GM18861 (cell line): ENCODE data around the gene DNAAF5.
"Not testable (repeated sequence)": the region's sequence is repeated elsewhere in the genome, so short reads cannot be mapped to it uniquely, and the experiment has no call there.

Experiments used
- ATAC-seq: cut with Tn5 transposase; IDR thresholded peaks from one replicate; pipeline ENCODE4 v1.9.1; 2021; ENCODE audit not compliant: unreplicated experiment

The DNAAF5 gene

DNA sequence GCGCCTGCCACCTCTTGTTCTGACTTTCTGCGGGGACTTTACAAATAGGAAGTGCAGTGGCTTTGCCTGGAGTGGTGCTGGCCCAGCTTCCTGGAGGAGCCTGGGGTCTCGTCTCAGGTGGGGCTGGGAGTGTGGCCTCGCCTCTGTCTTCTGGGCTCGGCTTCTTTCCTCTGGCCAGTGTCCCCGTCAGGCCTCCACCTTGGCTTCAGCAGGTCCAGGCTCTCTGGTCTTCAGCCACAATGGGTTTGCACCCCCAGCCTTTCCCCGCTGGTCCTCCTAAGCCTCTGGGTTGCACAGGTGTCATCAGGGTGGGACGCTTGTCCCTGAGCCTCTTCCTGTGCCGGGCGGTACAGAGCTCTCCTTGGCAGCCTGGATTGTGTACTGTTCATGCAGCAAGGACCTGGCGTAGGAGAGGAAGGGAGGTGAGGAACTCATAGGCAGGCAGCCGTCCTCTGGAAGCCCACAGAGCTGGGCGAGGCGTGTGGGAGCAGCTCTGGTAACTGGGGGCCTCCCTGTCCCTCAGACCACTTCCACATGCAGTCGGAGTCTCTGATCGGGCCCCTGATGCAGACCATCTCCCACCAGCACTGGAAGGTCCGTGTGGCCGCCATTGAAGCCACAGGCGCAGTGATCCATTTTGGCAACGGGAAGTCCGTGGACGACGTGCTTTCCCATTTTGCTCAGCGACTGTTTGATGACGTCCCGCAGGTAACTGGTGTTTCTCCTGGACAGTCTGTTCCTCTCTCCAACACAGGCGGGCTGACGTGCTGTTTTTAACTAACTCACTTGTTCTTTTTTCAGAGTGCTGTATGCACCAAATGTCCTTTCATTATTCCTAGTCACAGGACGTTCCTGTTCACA lies 2.9 kb downstream of the DNAAF5 start:
- no peak for ATAC-seq

DNA sequence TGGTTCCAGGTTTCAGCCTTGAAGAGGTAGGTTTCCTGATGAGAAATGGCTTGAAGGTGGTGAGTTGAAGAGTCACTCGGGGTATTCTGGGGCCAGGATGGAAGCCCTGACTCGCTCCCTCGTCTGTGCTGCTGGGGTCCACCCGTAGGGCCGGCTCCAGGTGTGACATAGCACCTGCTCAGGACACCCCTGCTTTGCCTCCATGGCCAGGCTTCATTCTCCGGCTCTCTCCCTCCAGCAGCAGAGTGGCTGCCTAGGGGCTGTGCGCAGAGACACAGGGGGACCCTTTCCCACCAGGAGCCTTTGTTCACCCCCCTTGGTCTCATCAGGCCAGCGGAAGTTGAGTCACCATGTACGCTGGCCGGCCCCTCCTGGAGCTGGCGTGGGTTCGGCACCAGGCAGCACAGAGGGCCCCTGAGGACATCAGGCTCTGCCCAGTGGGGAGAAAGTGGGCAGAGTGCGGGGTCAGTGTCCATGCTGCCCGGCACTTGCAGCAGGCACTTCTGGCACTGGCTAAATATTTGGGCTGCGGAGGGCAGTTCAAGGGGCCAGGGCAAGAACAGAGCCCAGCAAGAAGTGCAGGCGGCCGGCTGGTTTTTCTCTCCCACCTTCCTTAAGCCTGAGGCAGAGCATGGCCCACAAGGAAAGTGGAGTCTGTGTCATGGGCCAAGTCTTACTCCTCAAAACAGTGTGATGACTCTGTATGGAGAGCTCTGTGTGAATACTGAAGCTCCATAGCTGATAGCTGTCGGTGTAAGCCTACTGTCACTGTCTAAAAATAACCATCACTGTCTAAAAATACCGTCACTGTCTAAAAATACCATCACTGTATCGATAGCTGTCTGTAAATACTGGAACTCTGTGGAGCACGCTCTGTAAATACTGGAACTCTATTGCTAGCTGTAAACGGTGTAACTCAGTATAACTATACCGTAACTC lies 4.3 kb downstream of the DNAAF5 start:
- ATAC-seq: no peak

DNA sequence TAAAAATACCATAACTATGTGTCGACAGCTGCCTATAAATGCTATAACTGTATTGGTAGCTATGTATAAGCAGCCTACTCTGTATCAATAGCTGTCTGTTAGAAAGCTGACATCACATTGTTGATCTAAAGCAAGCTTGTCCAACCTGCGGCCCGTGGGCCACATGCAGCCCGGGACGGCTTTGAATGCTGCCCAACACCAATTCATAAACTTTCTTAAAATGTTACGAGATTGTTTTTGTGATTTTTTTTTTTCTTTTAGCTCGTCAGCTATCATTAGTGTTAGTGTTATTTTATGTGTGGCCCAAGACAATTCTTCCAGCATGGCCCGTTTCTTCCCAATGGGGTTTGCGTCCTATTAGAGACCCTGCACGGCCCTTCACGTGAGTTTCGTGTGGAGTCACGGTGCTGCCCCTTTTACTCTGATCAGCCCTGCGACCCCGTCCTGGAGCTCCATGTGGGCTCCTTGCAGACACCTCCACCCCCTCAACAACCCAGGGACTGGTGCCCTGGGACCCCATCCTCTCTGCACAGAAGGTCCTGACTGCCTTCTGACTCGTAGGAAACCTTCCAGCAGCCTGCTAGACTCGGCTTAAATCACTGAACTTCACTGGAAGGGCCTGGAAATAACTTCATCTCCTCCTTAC lies 5.1 kb downstream of the DNAAF5 start:
- ATAC-seq: no peak

DNA sequence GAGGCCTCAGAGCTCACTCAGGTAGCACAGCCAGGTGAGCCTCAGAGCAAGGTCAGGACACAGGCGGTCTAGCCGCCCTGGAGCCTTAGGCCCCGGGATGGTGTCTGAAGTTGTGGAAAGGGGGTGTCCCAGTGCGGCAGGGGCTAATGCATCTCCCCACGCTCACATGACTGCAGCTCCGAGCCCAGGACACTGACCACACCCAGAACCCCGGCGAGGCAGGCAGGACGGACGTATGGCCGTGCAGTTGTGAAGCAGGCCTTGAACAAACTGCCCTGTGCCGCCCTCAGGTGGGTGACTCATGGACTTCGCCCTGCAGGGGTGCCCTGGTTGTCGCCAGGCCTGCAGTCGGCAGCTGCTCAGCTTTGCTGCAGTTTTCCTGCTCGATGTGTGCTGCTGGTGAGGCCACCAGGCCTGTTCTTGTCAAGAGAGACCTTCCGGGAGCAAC lies 5.6 kb downstream of the DNAAF5 start:
- ATAC-seq: no peak

DNA sequence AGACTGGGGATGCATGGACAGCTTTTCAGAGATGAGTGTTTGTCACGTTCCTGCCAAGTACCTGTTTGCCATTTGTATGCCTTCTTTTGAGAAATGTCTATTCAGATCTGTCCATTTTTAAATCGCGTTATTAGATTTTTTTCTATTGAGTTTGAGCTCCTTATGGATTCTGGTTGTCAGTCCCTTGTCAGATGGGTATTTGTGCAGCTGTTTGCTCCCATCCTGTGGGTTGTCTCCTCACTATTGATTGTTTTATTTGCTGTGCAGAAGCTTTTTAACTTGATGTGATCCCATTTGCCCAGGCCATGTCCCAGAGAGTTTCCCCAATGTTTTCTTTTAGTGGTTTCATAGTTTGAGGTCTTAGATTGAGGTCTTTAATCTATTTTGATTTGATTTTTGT lies 6.1 kb downstream of the DNAAF5 start:
- no peak for ATAC-seq

DNA sequence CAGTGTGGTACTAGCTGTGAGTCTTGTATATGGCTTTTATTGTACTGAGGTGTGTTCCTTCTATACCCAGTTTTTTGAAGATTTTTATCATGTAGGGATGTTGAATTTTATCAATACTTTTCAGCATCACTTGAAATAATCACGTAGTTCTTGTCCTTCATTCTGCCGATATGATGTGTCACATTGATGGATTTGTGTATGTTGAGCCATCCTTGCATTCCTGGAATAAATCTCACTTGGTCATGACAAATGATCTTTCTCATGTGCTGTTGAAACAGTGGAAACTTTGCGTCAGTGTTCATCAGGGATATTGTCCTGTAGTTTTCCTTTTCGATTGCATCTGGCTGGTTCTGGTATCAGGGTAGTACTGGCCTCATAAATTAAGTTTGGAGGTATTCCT lies 7.7 kb downstream of the DNAAF5 start:
- ATAC-seq: no peak

DNA sequence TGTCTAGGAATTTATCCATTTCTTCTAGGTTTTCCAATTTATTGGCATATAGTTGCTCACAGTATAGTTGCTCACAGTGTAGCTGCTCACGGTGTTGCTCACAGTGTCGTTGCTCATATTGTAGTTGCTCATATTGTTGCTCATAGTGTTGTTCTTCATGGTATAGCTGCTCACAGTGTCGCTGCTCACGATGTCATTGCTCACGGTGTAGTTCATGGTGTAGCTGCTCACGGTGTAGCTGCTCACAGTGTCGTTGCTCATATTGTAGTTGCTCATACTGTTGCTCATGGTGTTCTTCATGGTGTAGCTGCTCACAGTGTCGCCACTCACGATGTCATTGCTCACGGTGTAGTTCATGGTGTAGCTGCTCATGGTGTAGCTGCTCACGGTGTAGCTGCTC lies 8.3 kb downstream of the DNAAF5 start:
- ATAC-seq: no peak

DNA sequence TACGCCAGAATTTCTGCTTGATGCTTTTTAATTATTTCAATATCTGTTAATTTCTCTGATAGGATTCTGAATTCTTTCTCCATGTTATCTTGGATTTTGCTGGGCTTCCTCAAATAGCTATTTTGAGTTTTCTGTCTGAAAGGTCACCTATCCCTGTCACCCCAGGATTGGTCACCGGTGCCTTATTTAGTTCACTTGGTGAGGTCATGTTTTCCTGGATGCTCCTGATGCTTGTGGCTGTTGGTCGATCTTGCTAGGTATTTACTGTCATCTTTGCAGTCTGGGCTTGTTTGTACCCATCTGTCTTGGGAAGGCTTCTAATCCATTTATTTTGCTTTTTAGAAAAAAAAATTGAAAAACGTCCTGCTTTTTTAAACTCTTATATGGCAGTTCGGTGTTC lies 11.7 kb downstream of the DNAAF5 start:
- no peak for ATAC-seq

DNA sequence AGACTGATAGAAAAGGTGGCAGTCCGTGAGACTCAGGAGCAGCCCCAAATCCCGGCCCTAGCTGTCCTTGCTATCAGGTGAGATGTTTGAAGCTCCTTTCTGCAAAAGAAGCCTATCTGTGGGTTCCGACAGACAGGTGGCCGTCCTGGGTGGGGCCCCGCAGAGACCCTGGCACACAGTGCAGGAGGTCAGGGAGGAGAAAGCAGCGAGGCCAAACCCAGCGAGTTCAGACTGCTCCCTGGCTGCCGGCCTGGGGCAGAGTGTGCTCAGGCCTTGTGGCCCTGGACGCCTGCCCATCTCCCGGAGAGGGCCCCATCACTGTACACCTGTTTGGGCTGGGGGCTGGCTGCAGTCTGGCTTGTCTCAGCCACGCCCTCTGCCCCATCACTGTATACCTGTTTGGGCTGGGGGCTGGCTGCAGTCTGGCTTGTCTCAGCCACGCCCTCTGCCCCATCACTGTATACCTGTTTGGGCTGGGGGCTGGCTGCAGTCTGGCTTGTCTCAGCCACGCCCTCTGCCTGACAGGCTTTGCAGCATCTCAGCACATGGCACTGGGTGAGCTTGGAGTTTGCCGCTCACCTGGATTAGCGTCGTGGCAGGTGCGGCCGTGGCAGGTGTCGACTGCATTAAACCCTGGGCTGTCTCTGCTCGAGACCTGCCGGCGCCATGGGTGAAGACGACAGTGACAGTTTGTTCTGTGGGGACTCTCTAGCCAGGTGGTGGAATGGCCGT lies 12.4 kb downstream of the DNAAF5 start:
- ATAC-seq: no peak

DNA sequence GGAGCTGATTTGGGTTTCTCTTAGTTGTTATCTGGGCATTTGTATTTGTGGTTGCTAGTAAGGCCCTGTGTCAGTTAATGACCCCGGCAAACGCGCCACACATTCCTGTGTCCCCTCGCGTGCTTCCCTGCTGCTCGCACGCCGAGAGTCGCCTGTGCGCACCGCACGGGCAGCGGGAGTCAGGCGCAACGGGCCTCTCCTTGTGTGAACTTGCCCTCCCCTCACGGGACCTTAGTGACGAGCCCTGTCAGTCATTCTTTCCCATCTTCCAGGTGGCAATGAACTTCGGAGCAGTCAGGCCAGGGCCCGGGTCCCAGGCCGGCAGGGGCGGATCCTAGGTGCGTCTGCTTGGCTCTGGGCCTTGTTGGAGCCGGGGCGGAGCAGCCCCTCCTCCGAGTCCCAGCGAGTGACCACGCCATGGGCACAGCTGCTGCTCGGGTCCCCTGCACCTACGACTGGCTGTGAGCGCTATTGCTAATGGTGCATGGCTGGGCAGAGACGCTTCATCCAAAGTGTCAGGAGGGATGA lies 13.0 kb downstream of the DNAAF5 start:
- no peak for ATAC-seq

DNA sequence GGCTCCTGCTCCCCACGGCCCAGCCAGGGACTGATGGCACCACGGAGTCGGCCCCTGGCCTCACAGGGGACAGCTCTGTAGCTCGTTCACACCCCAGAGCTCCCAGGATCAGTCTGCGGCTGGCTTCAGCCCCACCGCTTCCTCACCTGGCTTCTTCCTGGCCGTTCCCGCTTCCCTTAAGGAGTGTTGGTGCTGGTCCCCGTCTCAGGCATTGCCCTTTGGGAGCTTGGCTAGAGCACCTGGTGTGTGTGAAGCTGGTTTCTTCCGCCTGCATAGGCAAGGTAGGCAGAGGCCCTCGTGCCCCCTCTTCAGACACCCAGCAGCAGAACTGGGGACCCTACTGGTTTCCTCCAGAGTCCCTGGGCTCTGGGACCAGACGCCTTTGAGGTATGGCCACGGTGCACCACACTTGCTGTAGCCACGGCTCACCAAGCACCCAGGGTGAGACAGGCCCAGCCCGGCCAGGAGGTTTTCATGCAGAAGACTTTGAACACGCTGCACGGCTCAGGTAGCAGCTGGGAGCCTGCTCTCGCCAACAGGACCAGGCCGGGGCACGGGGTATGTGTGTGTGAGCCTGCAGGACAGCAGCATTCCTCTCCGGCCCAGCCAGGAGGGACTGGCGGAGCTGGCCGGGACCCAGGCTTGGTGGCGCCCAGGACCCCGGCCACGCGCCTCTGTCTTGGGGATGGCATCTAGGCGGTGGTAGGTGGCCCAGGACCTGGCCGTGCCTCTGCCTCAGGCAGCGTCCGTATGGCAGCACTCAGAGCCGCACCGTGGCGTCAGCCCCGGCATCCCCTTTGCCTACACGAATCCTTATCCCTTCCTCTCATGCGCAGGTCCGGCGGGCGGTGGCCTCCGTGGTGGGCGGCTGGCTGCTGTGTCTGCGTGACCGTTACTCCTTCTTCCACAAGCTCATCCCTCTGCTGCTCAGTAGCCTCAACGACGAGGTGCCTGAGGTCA lies 13.8 kb downstream of the DNAAF5 start:
- ATAC-seq: no peak

DNA sequence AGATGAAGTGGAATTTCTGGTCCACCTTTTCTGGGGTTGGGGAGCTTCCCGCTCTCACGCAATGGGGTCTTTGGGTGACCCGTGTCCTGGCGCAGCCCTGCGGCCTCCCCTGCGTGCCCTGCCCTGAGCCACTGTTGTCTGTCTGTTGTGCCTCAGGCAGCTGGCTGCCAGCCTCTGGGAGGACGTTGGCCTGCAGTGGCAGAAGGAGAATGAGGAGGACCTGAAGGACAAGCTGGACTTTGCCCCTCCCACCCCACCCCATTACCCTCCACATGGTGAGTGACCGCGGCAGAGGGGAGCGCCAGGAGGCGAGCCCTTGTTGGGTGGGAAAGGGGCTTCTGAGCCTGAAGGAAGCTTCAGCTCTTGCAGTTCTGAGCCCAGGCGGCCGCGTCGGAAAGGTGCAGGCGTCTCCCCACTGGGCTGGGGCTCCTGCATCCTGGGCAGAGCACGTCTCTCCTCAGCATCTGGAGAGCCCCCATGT lies 14.7 kb downstream of the DNAAF5 start:
- ATAC-seq: no peak

DNA sequence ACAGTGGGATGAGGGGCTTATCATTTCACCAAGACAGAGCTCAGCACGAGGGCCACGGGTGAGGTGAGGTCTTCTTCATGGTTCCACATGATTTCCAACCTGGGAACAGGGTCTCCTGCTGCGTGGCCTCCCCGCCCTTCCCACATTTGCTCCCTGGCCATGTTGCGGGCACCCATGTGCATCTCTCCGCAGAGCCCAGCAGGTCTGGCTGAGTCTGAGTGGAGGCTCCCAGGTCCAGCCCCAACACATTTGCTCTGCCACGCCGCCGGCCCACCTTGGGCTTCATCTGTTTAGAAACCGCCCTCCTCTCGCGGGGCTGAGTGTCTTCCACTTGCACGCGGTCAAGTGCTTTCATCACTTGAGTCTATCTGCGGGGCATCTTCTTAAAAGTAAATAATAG lies 15.4 kb downstream of the DNAAF5 start:
- ATAC-seq: no peak

DNA sequence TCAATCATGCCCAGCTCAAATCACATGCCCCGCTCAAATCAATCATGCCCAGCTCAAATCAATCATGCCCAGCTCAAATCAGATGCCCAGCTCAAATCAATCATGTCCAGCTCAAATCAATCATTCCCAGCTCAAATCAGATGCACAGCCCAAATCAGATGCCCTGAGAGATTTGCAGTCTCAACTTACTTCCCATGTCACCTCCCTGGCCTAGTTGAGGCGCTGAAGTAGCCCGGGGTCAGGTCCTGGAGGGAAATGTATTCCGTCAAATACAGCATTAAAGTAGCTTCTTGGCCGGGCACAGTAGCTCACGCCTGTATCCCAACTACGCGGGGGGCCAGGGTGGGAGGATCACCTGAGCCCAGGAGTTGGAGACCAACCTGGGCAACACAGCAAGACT lies 16.3 kb downstream of the DNAAF5 start:
- ATAC-seq: no peak

DNA sequence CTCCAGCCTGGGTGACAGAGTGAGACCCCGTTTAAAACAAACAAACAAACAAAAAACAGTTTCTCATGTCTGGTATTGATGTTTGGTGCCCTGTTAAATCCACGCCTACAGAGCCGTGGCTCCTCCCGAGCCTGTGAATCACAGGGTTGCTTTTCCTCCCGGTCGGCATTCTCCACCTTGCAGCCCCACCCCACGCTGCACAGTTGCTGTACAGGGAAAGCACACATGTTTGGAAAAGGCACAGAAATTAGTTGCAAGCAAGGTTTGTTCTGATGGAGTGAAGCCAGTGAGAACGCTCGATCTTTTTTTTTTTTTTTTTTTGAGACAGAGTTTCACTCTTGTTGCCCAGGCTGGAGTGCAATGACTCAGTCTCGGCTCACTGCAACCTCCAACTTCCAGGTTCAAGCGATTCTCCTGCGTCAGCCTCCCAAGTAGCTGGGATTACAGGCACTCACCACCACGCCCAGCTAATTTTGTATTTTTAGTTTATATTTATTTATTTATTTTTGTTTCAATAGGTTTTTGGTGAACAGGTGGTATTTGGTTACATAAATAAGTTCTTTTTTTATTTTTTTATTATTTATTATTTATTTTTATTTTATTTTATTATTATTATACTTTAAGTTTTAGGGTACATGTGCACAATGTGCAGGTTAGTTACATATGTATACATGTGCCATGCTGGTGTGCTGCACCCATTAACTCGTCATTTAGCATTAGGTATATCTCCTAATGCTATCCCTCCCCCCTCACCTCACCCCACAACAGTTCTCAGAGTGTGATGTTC lies 17.0 kb downstream of the DNAAF5 start:
- ATAC-seq: not testable (repeated sequence)

DNA sequence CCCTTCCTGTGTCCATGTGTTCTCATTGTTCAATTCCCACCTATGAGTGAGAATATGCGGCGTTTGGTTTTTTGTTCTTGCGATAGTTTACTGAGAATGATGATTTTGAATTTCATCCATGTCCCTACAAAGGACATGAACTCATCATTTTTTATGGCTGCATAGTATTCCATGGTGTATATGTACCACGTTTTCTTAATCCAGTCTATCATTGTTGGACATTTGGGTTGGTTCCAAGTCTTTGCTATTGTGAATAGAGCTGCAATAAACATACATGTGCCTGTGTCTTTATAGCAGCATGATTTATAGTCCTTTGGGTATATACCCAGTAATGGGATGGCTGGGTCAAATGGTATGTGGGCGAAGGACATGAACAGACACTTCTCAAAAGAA lies 17.6 kb downstream of the DNAAF5 start:
- ATAC-seq: not testable (repeated sequence)

DNA sequence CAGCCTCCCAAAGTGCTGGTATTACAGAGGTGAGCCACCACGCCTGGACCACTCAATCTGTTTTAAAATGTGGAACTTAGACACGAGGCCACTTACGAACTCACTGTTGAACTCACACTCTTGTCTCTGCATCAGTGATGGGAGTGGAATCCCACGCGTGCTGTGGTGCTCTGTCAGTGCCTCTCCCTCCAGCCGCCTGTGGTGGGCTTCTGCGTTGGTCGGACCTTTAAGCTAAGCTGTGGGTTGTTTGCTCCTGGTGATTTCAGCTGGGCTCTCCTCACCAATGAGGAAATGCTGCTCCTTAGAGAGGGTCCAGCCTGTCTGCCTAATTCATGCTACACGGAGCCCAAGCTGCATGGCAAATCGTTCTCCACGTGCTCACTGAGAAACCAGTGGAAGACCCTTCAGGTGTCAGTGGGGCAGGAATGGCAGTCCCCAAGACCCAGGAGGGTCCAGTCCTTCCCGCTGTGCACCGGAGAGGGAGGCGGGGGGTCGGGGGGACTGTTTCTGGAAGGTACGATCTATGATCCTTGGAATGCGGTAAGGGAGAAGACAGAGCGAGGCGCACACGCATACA lies 18.4 kb downstream of the DNAAF5 start:
- ATAC-seq: no peak
